ENCODE results near the gene KDM8. TPM values are rescaled to one million over a fixed set of nuclear protein-coding genes. Genes with fewer than 3 reads are reported as not detected.
"Not testable (repeated sequence)": the region's sequence is repeated elsewhere in the genome, so short reads cannot be mapped to it uniquely, and the experiment has no call there.

Gene KDM8
- total RNA-seq, 1 donor from 2014 or later, result 2.1 TPM

- H3K4me3 ChIP-seq (ENCODE audit: low read length in 3 of 3), result no peak overlapping the region
- no peaks in the 10 kb centered on the region for H3K9me3 ChIP-seq (ENCODE audit: control insufficient read depth in 3 of 3, low read length in 3 of 3)
- peak overlapping the region; percentile 54 for H3K27ac ChIP-seq (ENCODE audit: low read depth, low read length)
- peak overlapping the region in 1 of 3 donors; percentile 59 for H3K9ac ChIP-seq (ENCODE audit: low read depth in 1 of 3, low read length in 3 of 3)
- H3K36me3 ChIP-seq (ENCODE audit: control insufficient read depth in 3 of 3, insufficient read depth in 3 of 3, low read length in 3 of 3), result peaks cover 0 to 17% (median 13%) of the 10 kb centered on the region in 3 donors
- peaks cover 2 to 18% (median 4%) of the 10 kb centered on the region in 3 donors for H3K4me1 ChIP-seq (ENCODE audit: control insufficient read depth in 3 of 3, insufficient read depth in 3 of 3, low read length in 3 of 3)
- no peaks in the 10 kb centered on the region for H3K27me3 ChIP-seq (ENCODE audit: control insufficient read depth in 3 of 3, insufficient read depth in 3 of 3, low read length in 3 of 3)
Measured at GRCh38 chr16:27258241-27258734, 55.0 kb downstream of the KDM8 start.

- Histone ChIP-seq H3K9ac (ENCODE audit: low read depth in 1 of 3, low read length in 3 of 3) (no peak overlapping the region), H3K9me3 (ENCODE audit: control insufficient read depth in 3 of 3, low read length in 3 of 3) (no peaks in the 10 kb centered on the region), H3K27me3 (ENCODE audit: control insufficient read depth in 3 of 3, insufficient read depth in 3 of 3, low read length in 3 of 3) (no peaks in the 10 kb centered on the region), H3K36me3 (ENCODE audit: control insufficient read depth in 3 of 3, insufficient read depth in 3 of 3, low read length in 3 of 3) (peaks cover 0 to 17% (median 13%) of the 10 kb centered on the region in 3 donors), H3K27ac (ENCODE audit: low read depth, low read length) (no peak overlapping the region), H3K4me1 (ENCODE audit: control insufficient read depth in 3 of 3, insufficient read depth in 3 of 3, low read length in 3 of 3) (peaks cover 0 to 18% (median 2%) of the 10 kb centered on the region in 3 donors), H3K4me3 (ENCODE audit: low read length in 3 of 3) (no peak overlapping the region)
Measured at GRCh38 chr16:27259710-27260109, 56.4 kb downstream of the KDM8 start.

GRCh38 chr16:27262904-27263423 lies 59.6 kb downstream of the KDM8 start:
- peaks cover 0 to 11% (median 2%) of the 10 kb centered on the region in 3 donors for H3K4me1 ChIP-seq (ENCODE audit: control insufficient read depth in 3 of 3, insufficient read depth in 3 of 3, low read length in 3 of 3)
- H3K36me3 ChIP-seq (ENCODE audit: control insufficient read depth in 3 of 3, insufficient read depth in 3 of 3, low read length in 3 of 3); H3K27me3 ChIP-seq (ENCODE audit: control insufficient read depth in 3 of 3, insufficient read depth in 3 of 3, low read length in 3 of 3); H3K4me3 ChIP-seq (ENCODE audit: low read length in 3 of 3); H3K9me3 ChIP-seq (ENCODE audit: control insufficient read depth in 3 of 3, low read length in 3 of 3); H3K27ac ChIP-seq (ENCODE audit: low read depth, low read length); H3K9ac ChIP-seq (ENCODE audit: low read depth in 1 of 3, low read length in 3 of 3): not testable (repeated sequence)

GRCh38 chr16:27264151-27264550 lies 60.8 kb downstream of the KDM8 start:
- H3K4me1 ChIP-seq (ENCODE audit: control insufficient read depth in 3 of 3, insufficient read depth in 3 of 3, low read length in 3 of 3), result peaks cover 3 to 6% (median 3%) of the 10 kb centered on the region in 3 donors
- H3K4me3 ChIP-seq (ENCODE audit: low read length in 3 of 3), result no peak overlapping the region
- H3K27me3 ChIP-seq (ENCODE audit: control insufficient read depth in 3 of 3, insufficient read depth in 3 of 3, low read length in 3 of 3), result no peaks in the 10 kb centered on the region
- no peaks in the 10 kb centered on the region for H3K9me3 ChIP-seq (ENCODE audit: control insufficient read depth in 3 of 3, low read length in 3 of 3)
- H3K36me3 ChIP-seq (ENCODE audit: control insufficient read depth in 3 of 3, insufficient read depth in 3 of 3, low read length in 3 of 3), result no peaks in the 10 kb centered on the region
- no peak overlapping the region for H3K9ac ChIP-seq (ENCODE audit: low read depth in 1 of 3, low read length in 3 of 3)
- H3K27ac ChIP-seq (ENCODE audit: low read depth, low read length), result no peak overlapping the region

GRCh38 chr16:27265982-27266381 lies 62.7 kb downstream of the KDM8 start:
- no peaks in the 10 kb centered on the region for H3K36me3 ChIP-seq (ENCODE audit: control insufficient read depth in 3 of 3, insufficient read depth in 3 of 3, low read length in 3 of 3)
- H3K27me3 ChIP-seq (ENCODE audit: control insufficient read depth in 3 of 3, insufficient read depth in 3 of 3, low read length in 3 of 3), result no peaks in the 10 kb centered on the region
- no peaks in the 10 kb centered on the region for H3K9me3 ChIP-seq (ENCODE audit: control insufficient read depth in 3 of 3, low read length in 3 of 3)
- H3K4me1 ChIP-seq (ENCODE audit: control insufficient read depth in 3 of 3, insufficient read depth in 3 of 3, low read length in 3 of 3), result peaks cover 3 to 8% (median 3%) of the 10 kb centered on the region in 3 donors
- no peak overlapping the region for H3K9ac ChIP-seq (ENCODE audit: low read depth in 1 of 3, low read length in 3 of 3)
- H3K27ac ChIP-seq (ENCODE audit: low read depth, low read length), result no peak overlapping the region
- no peak overlapping the region for H3K4me3 ChIP-seq (ENCODE audit: low read length in 3 of 3)

GRCh38 chr16:27267037-27267677 lies 63.8 kb downstream of the KDM8 start:
- Histone ChIP-seq H3K4me1 (ENCODE audit: control insufficient read depth in 3 of 3, insufficient read depth in 3 of 3, low read length in 3 of 3) (peaks cover 3 to 8% (median 3%) of the 10 kb centered on the region in 3 donors), H3K27me3 (ENCODE audit: control insufficient read depth in 3 of 3, insufficient read depth in 3 of 3, low read length in 3 of 3) (no peaks in the 10 kb centered on the region), H3K4me3 (ENCODE audit: low read length in 3 of 3) (no peak overlapping the region), H3K9me3 (ENCODE audit: control insufficient read depth in 3 of 3, low read length in 3 of 3) (no peaks in the 10 kb centered on the region), H3K27ac (ENCODE audit: low read depth, low read length) (no peak overlapping the region), H3K9ac (ENCODE audit: low read depth in 1 of 3, low read length in 3 of 3) (no peak overlapping the region), H3K36me3 (ENCODE audit: control insufficient read depth in 3 of 3, insufficient read depth in 3 of 3, low read length in 3 of 3) (no peaks in the 10 kb centered on the region)

GRCh38 chr16:27268376-27269299 lies 65.3 kb downstream of the KDM8 start, which contains the start of gene NSMCE1:
Gene NSMCE1 (minus strand): TSS chr16:27268772. CDS start chr16:27257570, 11,202 bp downstream.
- Histone ChIP-seq H3K4me3 (ENCODE audit: low read length in 3 of 3) (peak within 1 kb of the TSS; percentile 75 to 99 (median 99)), H3K27me3 (ENCODE audit: control insufficient read depth in 3 of 3, insufficient read depth in 3 of 3, low read length in 3 of 3) (no peaks in the 10 kb centered on the region), H3K36me3 (ENCODE audit: control insufficient read depth in 3 of 3, insufficient read depth in 3 of 3, low read length in 3 of 3) (no peaks in the 10 kb centered on the region), H3K9ac (ENCODE audit: low read depth in 1 of 3, low read length in 3 of 3) (peak within 1 kb of the TSS; percentile 83 to 90 (median 86)), H3K9me3 (ENCODE audit: control insufficient read depth in 3 of 3, low read length in 3 of 3) (no peaks in the 10 kb centered on the region), H3K27ac (ENCODE audit: low read depth, low read length) (peak within 1 kb of the TSS; percentile 28), H3K4me1 (ENCODE audit: control insufficient read depth in 3 of 3, insufficient read depth in 3 of 3, low read length in 3 of 3) (peaks cover 3 to 8% (median 3%) of the 10 kb centered on the region in 3 donors)

- Histone ChIP-seq H3K27ac (ENCODE audit: low read depth, low read length) (no peak overlapping the region), H3K4me1 (ENCODE audit: control insufficient read depth in 3 of 3, insufficient read depth in 3 of 3, low read length in 3 of 3) (peaks cover 3 to 8% (median 3%) of the 10 kb centered on the region in 3 donors), H3K9ac (ENCODE audit: low read depth in 1 of 3, low read length in 3 of 3) (no peak overlapping the region), H3K27me3 (ENCODE audit: control insufficient read depth in 3 of 3, insufficient read depth in 3 of 3, low read length in 3 of 3) (peaks cover 0 to 4% (median 0%) of the 10 kb centered on the region in 3 donors), H3K36me3 (ENCODE audit: control insufficient read depth in 3 of 3, insufficient read depth in 3 of 3, low read length in 3 of 3) (no peaks in the 10 kb centered on the region), H3K4me3 (ENCODE audit: low read length in 3 of 3) (peak overlapping the region; percentile 75 to 99 (median 99)), H3K9me3 (ENCODE audit: control insufficient read depth in 3 of 3, low read length in 3 of 3) (no peaks in the 10 kb centered on the region)
Measured at GRCh38 chr16:27269300-27270150, 66.2 kb downstream of the KDM8 start.

- Histone ChIP-seq H3K27ac (ENCODE audit: low read depth, low read length) (no peak overlapping the region), H3K9me3 (ENCODE audit: control insufficient read depth in 3 of 3, low read length in 3 of 3) (no peaks in the 10 kb centered on the region), H3K27me3 (ENCODE audit: control insufficient read depth in 3 of 3, insufficient read depth in 3 of 3, low read length in 3 of 3) (peaks cover 0 to 4% (median 0%) of the 10 kb centered on the region in 3 donors), H3K4me3 (ENCODE audit: low read length in 3 of 3) (no peak overlapping the region), H3K9ac (ENCODE audit: low read depth in 1 of 3, low read length in 3 of 3) (no peak overlapping the region), H3K4me1 (ENCODE audit: control insufficient read depth in 3 of 3, insufficient read depth in 3 of 3, low read length in 3 of 3) (peaks cover 3 to 8% (median 3%) of the 10 kb centered on the region in 3 donors), H3K36me3 (ENCODE audit: control insufficient read depth in 3 of 3, insufficient read depth in 3 of 3, low read length in 3 of 3) (no peaks in the 10 kb centered on the region)
Measured at GRCh38 chr16:27270349-27270748, 67.0 kb downstream of the KDM8 start.

Data from skeletal muscle tissue (tissue), 4 donors.